Sigmoid colon (tissue), 4 donors: Measurements from ENCODE around the gene PRMT3.

Experiments used
- CTCF ChIP-seq, 4 experiments: fragments of 450-650 bp in 3 of 4; fragments of 200-600 bp in 1 of 4; IDR thresholded peaks; one replicate each; pipeline ENCODE4 v1.5.1; 2016 to 2019; ENCODE audit warnings: antibody characterized with exemption in 4 of 4, mild to moderate bottlenecking in 3 of 4, moderate library complexity in 2 of 4
- EP300 ChIP-seq, 4 donors: sonication (generic); formaldehyde crosslinking; IDR thresholded peaks; one replicate each; pipeline ENCODE4 v1.6.1; 2017; ENCODE audit warnings: antibody characterized with exemption in 4 of 4
- POLR2A ChIP-seq, 2 donors: fragments of 450-650 bp; IDR thresholded peaks; one replicate each; pipeline ENCODE4 v1.6.1; 2016; ENCODE audit warnings: antibody characterized with exemption in 2 of 2, mild to moderate bottlenecking in 2 of 2, moderate library complexity in 2 of 2
- POLR2AphosphoS5 ChIP-seq, 4 donors: sonication (generic); formaldehyde crosslinking; IDR thresholded peaks; one replicate each; pipeline ENCODE4 v1.6.1; 2017; ENCODE audit warnings: antibody characterized with exemption in 4 of 4

DNA sequence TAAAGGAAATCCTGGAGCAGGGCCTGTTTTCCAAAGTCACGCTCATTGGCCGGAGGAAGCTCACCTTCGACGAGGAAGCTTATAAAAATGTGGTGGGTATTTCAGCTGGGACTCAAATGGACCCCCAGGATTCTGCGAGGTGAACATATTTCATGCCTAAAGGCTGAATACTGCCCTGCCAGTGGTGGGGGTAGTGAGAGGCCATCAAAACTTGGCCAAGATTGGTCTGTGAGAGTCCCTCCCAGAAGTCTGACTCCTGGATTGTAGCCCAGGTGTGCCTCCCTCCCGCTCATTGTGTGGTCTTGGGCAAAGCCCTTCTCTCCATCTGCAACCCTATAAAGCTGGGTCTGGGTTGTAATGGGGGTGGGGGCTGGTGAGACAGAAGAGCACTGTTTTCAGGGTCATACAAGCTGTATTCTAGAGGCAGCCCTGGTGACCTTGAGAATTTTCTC is 23.1 kb upstream of the PRMT3 start:
- TF ChIP-seq POLR2A (IDR thresholded peaks at IDR 0.05) (no peak), POLR2AphosphoS5 (IDR thresholded peaks at IDR 0.05) (no peak), EP300 (IDR thresholded peaks at IDR 0.05) (no peak), CTCF (IDR thresholded peaks at IDR 0.05) (no peak)
